ENCODE data around the gene ASCL2. TPM values are rescaled to one million over a fixed set of nuclear protein-coding genes. Genes with fewer than 3 reads are reported as not detected.

ASCL2 gene, protein sequence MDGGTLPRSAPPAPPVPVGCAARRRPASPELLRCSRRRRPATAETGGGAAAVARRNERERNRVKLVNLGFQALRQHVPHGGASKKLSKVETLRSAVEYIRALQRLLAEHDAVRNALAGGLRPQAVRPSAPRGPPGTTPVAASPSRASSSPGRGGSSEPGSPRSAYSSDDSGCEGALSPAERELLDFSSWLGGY
- polyA plus RNA-seq: under 1 TPM in 2 of 3 donors, not detected in 1; 0.19 to 0.63 TPM

- no peak within 1 kb of the TSS for H3K27ac ChIP-seq (ENCODE audit: low read depth, low read length)
- WGBS, 3 donors: 2 to 3% (median 2%) methylated on average over 68 to 89 of the region's 89 CpGs
Measured at GRCh38 chr11:2270322-2271076, at the start of gene ASCL2. Gene ASCL2 (minus strand): TSS chr11:2270588. CDS start chr11:2270332, 256 bp downstream.

GRCh38 chr11:2319791-2320472 lies 49.5 kb upstream of the ASCL2 start:
- 70 to 85% (median 73%) methylated on average over 10 of the region's 10 CpGs for WGBS, 3 donors
- H3K27ac ChIP-seq (ENCODE audit: low read depth, low read length): no peak overlapping the region

DNA sequence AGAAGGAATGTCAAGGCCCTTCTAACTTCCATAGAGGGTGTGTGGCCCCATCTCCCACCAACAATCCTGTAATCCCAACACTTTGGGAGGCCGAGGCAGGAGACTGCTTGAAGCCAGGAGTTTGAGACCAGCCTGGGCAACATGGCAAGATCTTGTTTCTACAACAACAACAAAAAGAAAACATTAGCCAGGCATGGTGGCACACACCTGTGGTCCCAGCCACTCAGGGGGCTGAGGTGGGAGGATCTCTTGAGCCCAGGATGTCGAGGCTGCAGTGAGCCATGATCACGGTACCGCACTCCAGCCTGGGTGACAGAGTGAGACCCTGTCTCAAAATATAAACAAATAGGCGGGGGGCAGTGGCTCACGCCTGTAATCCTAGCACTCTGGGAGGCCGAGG lies 48.3 kb upstream of the ASCL2 start:
- 97% methylated on average over 7 of the region's 7 CpGs for WGBS, 3 donors
- no peak overlapping the region for H3K27ac ChIP-seq (ENCODE audit: low read depth, low read length)

- WGBS, 3 donors: 86 to 92% (median 87%) methylated on average over 4 of the region's 4 CpGs
- H3K27ac ChIP-seq (ENCODE audit: low read depth, low read length): no peak overlapping the region
Measured at GRCh38 chr11:2318123-2318522, 47.7 kb upstream of the ASCL2 start.

GRCh38 chr11:2317354-2318050 lies 47.1 kb upstream of the ASCL2 start:
- WGBS, 3 donors: 93 to 98% (median 93%) methylated on average over 17 of the region's 17 CpGs
- H3K27ac ChIP-seq (ENCODE audit: low read depth, low read length): no peak overlapping the region

DNA sequence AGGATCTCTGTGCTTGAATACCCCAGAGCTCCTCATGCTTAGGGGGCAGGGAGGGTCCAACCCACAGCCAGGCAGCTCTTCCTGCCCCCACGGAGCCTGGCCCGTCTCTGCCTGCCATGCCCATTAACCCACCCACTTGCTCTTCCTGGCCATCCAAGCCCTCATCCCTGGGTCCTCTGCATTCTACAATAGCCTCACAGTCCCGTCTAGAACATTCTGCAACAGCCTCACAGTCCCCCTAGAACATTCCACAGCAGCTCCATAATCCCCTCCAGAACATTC lies 46.5 kb upstream of the ASCL2 start:
- 83 to 94% (median 87%) methylated on average over 3 of the region's 3 CpGs for WGBS, 3 donors
- no peak overlapping the region for H3K27ac ChIP-seq (ENCODE audit: low read depth, low read length)

GRCh38 chr11:2316169-2316962 lies 46.0 kb upstream of the ASCL2 start:
- WGBS, 3 donors: 84 to 91% (median 87%) methylated on average over 19 to 23 of the region's 23 CpGs
- no peak overlapping the region for H3K27ac ChIP-seq (ENCODE audit: low read depth, low read length)

- no peak overlapping the region for H3K27ac ChIP-seq (ENCODE audit: low read depth, low read length)
- 72 to 85% (median 82%) methylated on average over 24 to 25 of the region's 25 CpGs for WGBS, 3 donors
Measured at GRCh38 chr11:2315395-2316168, 45.2 kb upstream of the ASCL2 start.

DNA sequence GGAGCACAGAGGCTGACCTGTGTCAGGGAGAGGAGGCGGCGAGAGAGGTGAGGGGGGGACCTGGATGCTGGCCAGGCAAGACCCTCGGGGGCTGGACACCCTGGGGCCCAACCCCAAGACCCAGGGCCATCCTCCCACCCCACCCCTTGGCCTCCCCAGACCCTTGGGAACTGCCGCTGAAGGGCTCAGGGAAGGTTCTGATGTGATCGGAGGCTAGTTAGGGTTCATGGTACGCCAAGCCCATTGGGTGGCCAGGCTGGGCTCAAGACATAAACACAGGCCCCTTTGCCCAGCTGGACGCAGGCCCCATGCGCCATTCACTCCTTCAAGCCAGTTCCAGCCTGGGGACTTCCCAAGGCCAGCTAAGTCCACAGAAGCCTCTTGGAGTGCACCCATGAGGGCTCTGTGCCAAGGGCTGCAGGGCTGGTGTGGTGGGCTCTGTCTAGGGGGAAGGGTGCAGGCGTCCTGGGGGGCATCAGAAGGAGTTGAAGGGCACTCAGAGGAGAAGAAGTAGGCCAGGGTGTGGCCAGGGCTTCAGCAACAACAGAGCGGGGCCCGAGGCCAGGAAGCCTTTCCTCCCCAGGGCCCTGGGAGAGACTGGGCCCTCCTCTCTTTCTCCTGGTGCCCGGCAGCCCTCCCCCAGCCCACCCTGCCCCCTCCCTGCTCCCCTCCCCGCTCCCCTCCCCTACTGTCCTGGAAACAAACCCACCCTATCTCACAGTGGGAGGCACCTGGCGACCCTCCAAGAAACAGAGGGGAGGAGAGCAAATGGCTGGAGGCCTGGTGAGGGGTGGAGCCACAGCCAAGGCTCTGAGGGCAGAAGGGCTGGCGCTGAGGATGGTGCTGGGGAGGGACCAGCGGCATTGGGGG lies 44.4 kb upstream of the ASCL2 start:
- no peak overlapping the region for H3K27ac ChIP-seq (ENCODE audit: low read depth, low read length)
- 42 to 46% (median 44%) methylated on average over 14 to 16 of the region's 16 CpGs for WGBS, 3 donors

GRCh38 chr11:2314136-2314524 lies 43.7 kb upstream of the ASCL2 start:
- no peak overlapping the region for H3K27ac ChIP-seq (ENCODE audit: low read depth, low read length)
- WGBS, 3 donors: 86 to 88% (median 87%) methylated on average over 7 of the region's 7 CpGs

DNA sequence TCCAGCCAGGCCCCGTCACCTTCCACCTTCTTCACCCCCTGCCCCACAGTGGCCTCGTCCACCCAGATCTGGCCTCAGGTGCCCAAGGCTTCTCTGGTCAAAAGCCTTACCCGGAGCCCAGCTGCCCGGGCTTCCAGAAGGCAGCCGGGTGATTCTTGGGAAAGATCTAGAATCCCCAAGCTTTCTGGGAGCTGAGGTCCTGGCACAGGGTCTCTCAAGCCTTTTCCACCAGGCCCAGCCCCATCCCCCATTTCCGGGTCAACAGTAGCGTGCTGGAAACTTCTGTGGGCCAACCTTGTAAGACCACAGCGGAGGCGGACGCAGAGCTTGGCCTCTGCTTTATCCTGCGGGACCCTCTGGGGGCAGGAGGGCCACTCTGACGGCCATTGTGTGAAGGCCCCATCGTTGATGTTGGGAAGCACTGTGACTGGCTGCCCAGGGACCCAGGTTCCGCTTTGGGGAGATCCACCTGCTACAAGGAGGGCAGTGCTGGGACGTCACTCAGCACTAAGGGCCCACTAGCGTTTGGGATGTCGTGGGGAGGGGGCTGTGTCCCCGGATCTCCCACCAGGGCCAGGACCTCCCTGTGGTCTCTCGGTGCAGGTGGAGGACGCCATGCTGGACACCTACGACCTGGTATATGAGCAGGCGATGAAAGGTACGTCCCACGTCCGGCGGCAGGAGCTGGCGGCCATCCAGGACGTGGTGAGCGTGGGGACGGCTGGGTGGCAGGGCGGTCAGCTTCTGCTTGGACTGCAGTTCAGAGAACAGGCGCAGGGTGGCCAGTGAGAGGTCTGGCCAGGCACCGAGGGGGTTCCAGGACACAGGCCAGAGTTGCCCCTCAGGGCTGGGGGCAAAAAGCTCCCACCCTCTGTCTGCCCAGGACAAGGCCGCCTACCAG lies 42.9 kb upstream of the ASCL2 start:
- 85 to 92% (median 90%) methylated on average over 33 to 34 of the region's 34 CpGs for WGBS, 3 donors

DNA sequence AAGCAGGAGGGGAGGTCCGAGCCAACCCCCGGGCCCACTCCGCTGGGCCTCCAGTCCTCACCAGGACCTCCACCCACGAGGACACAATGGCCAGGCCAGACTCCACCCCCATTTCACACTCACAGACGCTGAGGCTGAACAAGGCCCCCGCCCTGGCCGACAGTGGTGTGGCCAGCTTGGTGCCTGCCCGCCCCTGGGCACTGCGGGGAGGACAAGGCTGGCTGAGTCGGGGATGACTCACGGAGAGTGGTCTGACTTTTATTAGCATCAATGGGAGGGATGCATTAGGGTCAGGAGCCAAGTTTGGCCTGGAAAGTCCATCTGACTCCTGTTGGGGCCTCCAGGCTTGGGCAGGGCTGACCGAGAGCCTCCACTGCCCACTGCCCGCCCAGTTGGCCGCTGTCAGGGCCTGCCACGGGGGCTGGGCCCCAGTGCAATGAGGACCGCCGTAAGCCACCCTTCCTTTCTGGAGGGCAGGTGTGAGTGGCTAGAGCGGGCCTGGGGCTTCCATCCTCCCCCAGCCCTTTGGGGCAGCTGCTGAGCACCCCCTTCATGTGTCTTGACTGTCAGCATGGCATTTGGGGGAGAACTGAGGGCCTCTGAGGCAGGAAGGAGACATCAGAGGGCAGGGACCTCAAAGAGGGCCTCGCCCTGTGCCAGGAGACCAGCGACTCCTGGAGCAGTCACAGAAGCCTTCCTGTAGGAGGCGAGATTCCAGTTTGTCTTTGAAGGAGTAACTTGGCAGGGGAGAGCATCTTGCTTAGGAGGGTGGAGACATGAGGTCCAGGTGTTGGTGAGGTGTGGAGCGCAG lies 42.0 kb upstream of the ASCL2 start:
- H3K27ac ChIP-seq (ENCODE audit: low read depth, low read length): no peak overlapping the region
- WGBS, 3 donors: 67 to 82% (median 71%) methylated on average over 21 to 22 of the region's 22 CpGs

More for the DNA sequence above, 42.9 kb upstream of the ASCL2 start:
- H3K27ac ChIP-seq (ENCODE audit: low read depth, low read length): no peak overlapping the region

- WGBS, 3 donors: 77 to 83% (median 81%) methylated on average over 20 to 21 of the region's 21 CpGs
- no peak overlapping the region for H3K27ac ChIP-seq (ENCODE audit: low read depth, low read length)
Measured at GRCh38 chr11:2311353-2312133, 41.2 kb upstream of the ASCL2 start.

- no peak overlapping the region for H3K27ac ChIP-seq (ENCODE audit: low read depth, low read length)
Measured at GRCh38 chr11:2310786-2311352, 40.5 kb upstream of the ASCL2 start.

More at GRCh38 chr11:2310786-2311352, 40.5 kb upstream of the ASCL2 start:
- 72 to 80% (median 79%) methylated on average over 16 of the region's 16 CpGs for WGBS, 3 donors

Data from adipose tissue (tissue), 3 donors.